DMS 273 treated with DMSO at 0.1 percent for 48 hours (cell line): ENCODE results near the gene HTT.
A peak's percentile ranks its signal among the peaks of the same experiment; 100 is the strongest.
"Not testable (repeated sequence)": the region's sequence is repeated elsewhere in the genome, so short reads cannot be mapped to it uniquely, and the experiment has no call there.

Experiments used
- DNase-seq: peaks from one replicate; lab custom pipeline; 2025; lab: John Stamatoyannopoulos, UW

Gene HTT

GRCh38 chr4:3046162-3046561 lies 28.3 kb upstream of the HTT start:
- DNase-seq = no peak

- DNase-seq = no peak
Observed at GRCh38 chr4:3046623-3047022, 27.9 kb upstream of the HTT start.

- DNase-seq = no peak
Observed at GRCh38 chr4:3047464-3048286, 26.8 kb upstream of the HTT start.

GRCh38 chr4:3051141-3051897 lies 23.2 kb upstream of the HTT start:
- not testable (repeated sequence) for DNase-seq

- no peak for DNase-seq
Observed at GRCh38 chr4:3054169-3054759, 20.2 kb upstream of the HTT start.

- no peak for DNase-seq
Observed at GRCh38 chr4:3059943-3060342, 14.5 kb upstream of the HTT start.

GRCh38 chr4:3060946-3061345 lies 13.5 kb upstream of the HTT start:
- DNase-seq = no peak

GRCh38 chr4:3062471-3062870 lies 12.0 kb upstream of the HTT start:
- DNase-seq = no peak

- no peak for DNase-seq
Observed at GRCh38 chr4:3065551-3065950, 8.9 kb upstream of the HTT start.

GRCh38 chr4:3066836-3067400 lies 7.6 kb upstream of the HTT start:
- no peak for DNase-seq

- no peak for DNase-seq
Observed at GRCh38 chr4:3067473-3068001, 6.9 kb upstream of the HTT start.

- DNase-seq = no peak
Observed at GRCh38 chr4:3069661-3070199, 4.8 kb upstream of the HTT start.

GRCh38 chr4:3070709-3071500 lies 3.6 kb upstream of the HTT start:
- DNase-seq = no peak

- no peak for DNase-seq
Observed at GRCh38 chr4:3071811-3072210, 2.7 kb upstream of the HTT start.

GRCh38 chr4:3073158-3074077 lies 1.1 kb upstream of the HTT start:
- DNase-seq = no peak

- DNase-seq = peak; percentile 17
Observed at GRCh38 chr4:3074846-3075651, 568 bp downstream of the HTT start.

GRCh38 chr4:3075652-3075981 lies 1.1 kb downstream of the HTT start:
- DNase-seq = no peak

GRCh38 chr4:3077796-3078195 lies 3.3 kb downstream of the HTT start:
- DNase-seq = no peak

GRCh38 chr4:3079694-3080123 lies 5.2 kb downstream of the HTT start:
- DNase-seq = no peak
